Adrenal gland (tissue), 12 donors: ENCODE measurements around the gene CD247. TPM values are rescaled to one million over a fixed set of nuclear protein-coding genes. Genes with fewer than 3 reads are reported as not detected.

ENCODE experiments used
- DNase-seq, 7 donors: peaks; one replicate each; pipeline ENCODE4 v3.0.0-alpha.2; 2019 to 2020
- H3K27ac ChIP-seq, 5 donors: fragments of 200-600 bp; sonication (generic) in 4 of 5; 1 replicate in 3 of 5; 2 replicates in 2 of 5; pipeline versions ENCODE4 v1.5.1 to v1.8.0; 2016 to 2020; ENCODE audit warnings: mild to moderate bottlenecking in 1 of 5
- H3K27me3 ChIP-seq: fragments of 200-600 bp; 2 replicates; pipeline ENCODE4 v1.8.0; 2021
- H3K36me3 ChIP-seq, 2 donors: fragments of 200-600 bp; replicated peaks in 1 of 2; 1 replicate in 1 of 2; 2 replicates in 1 of 2; pipeline versions ENCODE4 v1.5.1 to v1.8.0; 2018 to 2022
- H3K4me1 ChIP-seq, 2 donors: fragments of 200-600 bp; replicated peaks in 1 of 2; 1 replicate in 1 of 2; 2 replicates in 1 of 2; pipeline versions ENCODE4 v1.5.1 to v1.8.0; 2018 to 2021
- H3K4me3 ChIP-seq, 4 donors: fragments of 200-600 bp; sonication (generic) in 3 of 4; one replicate each; pipeline ENCODE4 v1.5.1; 2016 to 2018
- H3K9me3 ChIP-seq, 3 donors: fragments of 200-600 bp; sonication (generic) in 1 of 3; replicated peaks in 1 of 3; 1 replicate in 2 of 3; 2 replicates in 1 of 3; pipeline versions ENCODE4 v1.5.1 to v1.8.0; 2016 to 2021
- POLR2A ChIP-seq, 2 donors: fragments of 450-650 bp; IDR thresholded peaks; one replicate each; pipeline ENCODE4 v1.6.1; 2017; ENCODE audit warnings: antibody characterized with exemption in 2 of 2, mild to moderate bottlenecking in 2 of 2, moderate library complexity in 1 of 2
- WGBS, 4 donors: extraction: QIAGEN DNeasy Blood & Tissue Kit in 2 of 4; methylation state at CpG; one replicate each; pipeline versions ENCODE4 v1.1.5 to v1.1.7; 2013 to 2017; 5-methylcytosine and 5-hydroxymethylcytosine counted together
- intact Hi-C, 2 donors: fragments of 100-400 bp; cut with DNase I; formaldehyde crosslinking; loops; one replicate each; pipeline versions ENCODE4 v1.14.1 to v1.15.0; 2022 to 2023
- polyA plus RNA-seq, 3 donors: library from polyadenylated mRNA; stranded (reverse); fragments of 200-250 nt in 2 of 3; fragments of 350-450 nt in 1 of 3; fragmentation: Illumina TruSeq in 1 of 3; extraction: RNeasy Lipid Tissue Mini Kit (QIAGEN cat#74804) in 1 of 3; gene quantifications; one replicate each; pipeline ENCODE4 v1.2.3, GENCODE V29; 2013 to 2014
- total RNA-seq, 9 donors: library from RNA; depleted of rRNA in 4 of 9; stranded (reverse); fragments of >200 nt in 4 of 9; fragments of 120-200 nt in 1 of 9; fragmentation: NEBNext Ultra II Directional in 1 of 9; extraction: Animal tissue kit (Norgen Biotek cat#: 25700) in 1 of 9; gene quantifications; one replicate each; pipeline versions ENCODE4 v1.1.0 to v1.2.4, GENCODE V29; 2013 to 2023
- TF ChIP-seq, protein P1 (sequence below), 6 experiments: fragments of 450-650 bp in 4 of 6; fragments of 200-600 bp in 2 of 6; sonication (generic) in 1 of 6; IDR thresholded peaks; 1 replicate in 5 of 6; 2 replicates in 1 of 6; pipeline versions ENCODE4 v1.5.1 to v1.8.0; 2016 to 2021; ENCODE audit warnings: antibody characterized with exemption in 6 of 6, mild to moderate bottlenecking in 2 of 6, moderate library complexity in 1 of 6
- donor health status: healthy with polysubstance abuse.
- donor health status: Bipolar disorder and iron deficiency.
- donor health status: DM: yes; HTN: yes; CAD: no.
- donor health status: DM: no; HTN: no; CAD: no.
- donor health status: DM: no; HTN: no; CAD: no.
- donor health status: DM: yes; HTN: yes; CAD: no.

CD247 gene
- total and polyA plus RNA-seq, 12 donors: 0.26 to 2.3 (median 1.2) TPM; not detected in 1

DNA sequence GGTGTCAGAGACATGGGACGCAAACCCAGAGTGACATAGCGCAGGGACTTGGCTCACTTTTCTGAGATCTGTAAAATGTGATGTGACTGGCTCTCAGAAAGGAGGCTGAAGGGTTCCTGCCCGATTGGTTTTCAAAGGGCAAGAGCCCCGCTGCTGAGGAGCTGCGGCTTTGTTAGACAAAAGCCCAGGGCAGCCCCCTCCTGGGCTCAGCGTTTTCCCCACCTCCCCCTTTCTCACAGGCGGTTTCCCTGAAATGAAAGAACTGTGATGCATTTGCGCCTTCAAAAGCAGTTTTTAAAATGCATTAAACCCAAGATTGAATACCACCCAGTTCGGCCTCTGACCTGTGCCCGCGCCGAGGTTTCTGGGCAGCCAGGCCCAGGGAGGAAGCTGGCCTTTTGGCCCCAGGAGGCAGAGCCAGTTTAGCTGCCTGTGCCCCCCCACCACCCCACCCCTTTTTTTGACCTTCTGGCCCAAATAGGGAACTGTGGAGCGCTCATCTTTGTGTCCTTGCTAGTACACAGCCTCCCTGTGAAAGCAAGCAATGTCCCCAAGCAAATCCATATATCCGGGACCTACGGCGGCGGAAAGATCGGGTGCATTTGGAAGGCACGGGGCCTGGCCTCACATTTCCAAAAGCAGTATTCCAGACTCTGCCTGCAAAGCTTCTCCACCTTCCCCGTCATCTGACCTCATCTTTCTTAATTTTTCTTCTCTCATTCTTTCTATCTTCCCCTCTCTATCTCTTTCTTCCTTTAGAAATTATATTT lies 28.6 kb downstream of the CD247 start:
- Histone ChIP-seq H3K4me3 (no peak overlapping the region), H3K9me3 (no peaks in the 10 kb centered on the region), H3K27ac (no peak overlapping the region), H3K36me3 (no peaks in the 10 kb centered on the region), H3K27me3 (peaks cover 5% of the 10 kb centered on the region), H3K4me1 (no peaks in the 10 kb centered on the region)
- no peak for DNase-seq
- TF ChIP-seq, protein P1, sequence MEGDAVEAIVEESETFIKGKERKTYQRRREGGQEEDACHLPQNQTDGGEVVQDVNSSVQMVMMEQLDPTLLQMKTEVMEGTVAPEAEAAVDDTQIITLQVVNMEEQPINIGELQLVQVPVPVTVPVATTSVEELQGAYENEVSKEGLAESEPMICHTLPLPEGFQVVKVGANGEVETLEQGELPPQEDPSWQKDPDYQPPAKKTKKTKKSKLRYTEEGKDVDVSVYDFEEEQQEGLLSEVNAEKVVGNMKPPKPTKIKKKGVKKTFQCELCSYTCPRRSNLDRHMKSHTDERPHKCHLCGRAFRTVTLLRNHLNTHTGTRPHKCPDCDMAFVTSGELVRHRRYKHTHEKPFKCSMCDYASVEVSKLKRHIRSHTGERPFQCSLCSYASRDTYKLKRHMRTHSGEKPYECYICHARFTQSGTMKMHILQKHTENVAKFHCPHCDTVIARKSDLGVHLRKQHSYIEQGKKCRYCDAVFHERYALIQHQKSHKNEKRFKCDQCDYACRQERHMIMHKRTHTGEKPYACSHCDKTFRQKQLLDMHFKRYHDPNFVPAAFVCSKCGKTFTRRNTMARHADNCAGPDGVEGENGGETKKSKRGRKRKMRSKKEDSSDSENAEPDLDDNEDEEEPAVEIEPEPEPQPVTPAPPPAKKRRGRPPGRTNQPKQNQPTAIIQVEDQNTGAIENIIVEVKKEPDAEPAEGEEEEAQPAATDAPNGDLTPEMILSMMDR (IDR thresholded peaks at IDR 0.05): no peak
- TF ChIP-seq POLR2A (IDR thresholded peaks at IDR 0.05): no peak
- 80 to 88% (median 87%) methylated on average over 17 to 20 of the region's 20 CpGs for WGBS, 4 donors
- intact Hi-C loops: no loop called here

DNA sequence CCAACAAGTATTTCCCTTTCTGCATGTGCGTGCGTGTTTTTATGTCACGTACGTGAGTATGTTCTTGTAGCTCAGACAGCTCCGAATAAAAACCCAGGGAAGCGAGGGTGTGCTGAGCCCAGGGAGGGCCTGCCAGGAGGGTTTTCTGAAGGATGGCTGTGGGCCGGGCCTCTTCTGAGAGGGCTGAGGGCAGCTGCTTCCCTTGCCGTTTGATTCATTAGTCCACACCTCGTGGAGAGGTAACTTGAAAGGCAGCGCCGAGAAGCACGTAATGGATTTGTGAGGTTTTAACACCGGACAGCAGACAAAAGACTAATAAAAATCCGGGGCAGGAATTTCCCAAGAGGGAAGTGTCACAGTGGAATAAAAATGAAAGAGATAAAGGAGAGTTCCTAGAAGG lies 29.5 kb downstream of the CD247 start:
- no peak overlapping the region for H3K4me3 ChIP-seq
- no peaks in the 10 kb centered on the region for H3K9me3 ChIP-seq
- no peaks in the 10 kb centered on the region for H3K4me1 ChIP-seq
- peaks cover 5% of the 10 kb centered on the region for H3K27me3 ChIP-seq
- intact Hi-C loops: no loop called here
- no peaks in the 10 kb centered on the region for H3K36me3 ChIP-seq
- 71 to 76% (median 73%) methylated on average over 14 of the region's 14 CpGs for WGBS, 4 donors
- H3K27ac ChIP-seq: no peak overlapping the region
- DNase-seq: no peak
- TF ChIP-seq POLR2A (IDR thresholded peaks at IDR 0.05): no peak
- TF ChIP-seq, protein P1 (IDR thresholded peaks at IDR 0.05): no peak

DNA sequence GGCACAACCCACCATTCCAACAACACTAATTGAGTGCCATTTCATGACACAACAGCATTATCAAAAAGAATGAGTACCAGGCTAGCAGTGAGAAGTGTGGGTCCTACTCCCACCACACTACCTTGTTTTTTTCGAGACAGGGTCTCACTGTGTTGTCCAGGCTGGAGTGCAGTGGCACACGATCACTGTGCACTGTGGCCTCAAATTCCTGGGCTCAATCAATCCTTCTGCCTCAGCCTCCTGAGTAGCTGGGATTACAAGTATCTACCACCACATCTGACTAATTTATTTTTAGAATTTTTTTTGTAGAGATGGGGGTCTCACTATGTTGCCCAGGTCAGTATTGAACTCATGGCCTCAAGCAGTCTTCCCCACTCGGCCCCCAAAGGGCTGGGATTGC lies 30.7 kb downstream of the CD247 start:
- Histone ChIP-seq H3K27me3 (peaks cover 4% of the 10 kb centered on the region), H3K4me1 (no peaks in the 10 kb centered on the region), H3K9me3 (no peaks in the 10 kb centered on the region), H3K4me3 (no peak overlapping the region), H3K27ac (no peak overlapping the region), H3K36me3 (no peaks in the 10 kb centered on the region)
- intact Hi-C loops: no loop called here
- TF ChIP-seq, protein P1 (IDR thresholded peaks at IDR 0.05): no peak
- TF ChIP-seq POLR2A (IDR thresholded peaks at IDR 0.05): no peak
- WGBS, 4 donors: 76 to 91% (median 82%) methylated on average over 3 of the region's 3 CpGs
- DNase-seq: no peak

DNA sequence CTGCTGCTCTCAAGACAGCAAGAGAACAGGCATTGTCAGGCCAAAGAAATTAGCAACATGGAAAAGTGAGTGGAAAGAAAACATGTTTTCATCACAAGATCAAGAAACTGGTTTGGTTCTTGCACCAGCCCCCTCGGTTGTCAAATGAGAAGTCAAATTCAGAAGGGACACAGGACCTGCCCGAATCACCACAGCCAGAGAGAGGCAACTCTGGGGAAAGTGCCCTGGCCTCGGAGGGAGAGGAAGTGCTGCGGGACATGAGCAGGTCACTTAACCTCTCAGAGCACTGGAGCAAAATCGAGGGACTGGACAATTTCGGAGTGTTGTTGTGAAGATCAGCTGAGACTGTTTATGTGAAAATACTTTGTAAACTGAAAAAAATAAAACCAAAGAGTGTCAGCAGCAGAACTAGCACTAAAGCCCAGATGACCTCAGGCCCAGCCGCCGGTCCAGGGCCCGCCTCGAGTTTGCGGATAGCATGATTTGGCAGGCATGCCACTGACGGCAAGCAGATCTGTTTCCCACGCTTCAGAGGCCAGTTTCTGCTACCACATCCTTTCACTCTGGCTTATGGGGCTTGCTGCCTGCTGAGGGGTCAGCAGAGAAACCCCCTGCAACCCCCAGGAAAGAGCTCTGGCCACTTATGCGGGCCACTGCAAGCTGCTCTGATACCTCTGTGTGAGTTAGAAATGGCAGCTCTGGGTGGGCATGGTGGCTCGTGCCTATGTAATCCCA lies 32.1 kb downstream of the CD247 start:
- DNase-seq: no peak
- H3K27ac ChIP-seq: no peak overlapping the region
- WGBS, 4 donors: 73 to 83% (median 76%) methylated on average over 13 to 15 of the region's 15 CpGs

More for the DNA sequence above, 32.1 kb downstream of the CD247 start:
- Histone ChIP-seq H3K27me3 (no peaks in the 10 kb centered on the region), H3K36me3 (no peaks in the 10 kb centered on the region), H3K4me3 (no peak overlapping the region), H3K9me3 (no peaks in the 10 kb centered on the region), H3K4me1 (no peaks in the 10 kb centered on the region)
- intact Hi-C loops: no loop called here
- no peak for TF ChIP-seq POLR2A (IDR thresholded peaks at IDR 0.05)
- TF ChIP-seq, protein P1 (IDR thresholded peaks at IDR 0.05): no peak
